AML-193 (cell line): ENCODE results near the gene SAMD11.
A peak's percentile ranks its signal among the peaks of the same experiment; 100 is the strongest.
"Not testable (repeated sequence)": the region's sequence is repeated elsewhere in the genome, so short reads cannot be mapped to it uniquely, and the experiment has no call there.

Experiments used
- DNase-seq, 2 experiments: peaks; one replicate each; lab custom pipeline; 2025; lab: John Stamatoyannopoulos, UW

SAMD11 gene

GRCh38 chr1:943545-944340, 20.0 kb downstream of the SAMD11 start:
- no peak for DNase-seq

- no peak for DNase-seq
Measured at GRCh38 chr1:944341-945325, 20.9 kb downstream of the SAMD11 start.

- DNase-seq = no peak
Measured at GRCh38 chr1:945688-946556, 22.2 kb downstream of the SAMD11 start.

GRCh38 chr1:946811-947210, 23.1 kb downstream of the SAMD11 start:
- not testable (repeated sequence) for DNase-seq

GRCh38 chr1:947958-948357, 24.2 kb downstream of the SAMD11 start:
- no peak for DNase-seq

- DNase-seq = no peak
Measured at GRCh38 chr1:950268-950667, 26.5 kb downstream of the SAMD11 start.

GRCh38 chr1:950881-951280, 27.2 kb downstream of the SAMD11 start:
- DNase-seq = no peak

GRCh38 chr1:951364-951763, 27.6 kb downstream of the SAMD11 start:
- no peak for DNase-seq

GRCh38 chr1:952201-952600, 28.5 kb downstream of the SAMD11 start:
- DNase-seq = no peak

- DNase-seq = no peak
Measured at GRCh38 chr1:952603-953002, 28.9 kb downstream of the SAMD11 start.

GRCh38 chr1:953524-954320, 30.0 kb downstream of the SAMD11 start:
- no peak for DNase-seq

GRCh38 chr1:954927-955326, 31.2 kb downstream of the SAMD11 start:
- DNase-seq = no peak

- peak in 1 of 2 experiments; percentile 15 for DNase-seq
Measured at GRCh38 chr1:955474-955873, 31.8 kb downstream of the SAMD11 start.

- DNase-seq = no peak
Measured at GRCh38 chr1:956636-957035, 32.9 kb downstream of the SAMD11 start.

GRCh38 chr1:958823-959730, 35.4 kb downstream of the SAMD11 start, which contains the start of gene NOC2L:
TSS of gene NOC2L (minus strand) at chr1:959256. CDS start at chr1:959240, 16 bp downstream.
- DNase-seq = peak; percentile 72 to 77

- no peak for DNase-seq
Measured at GRCh38 chr1:959731-960362, 36.1 kb downstream of the SAMD11 start.

- peak; percentile 35 to 42 for DNase-seq
Measured at GRCh38 chr1:960363-961131, 36.8 kb downstream of the SAMD11 start, which contains the start of gene KLHL17. TSS of gene KLHL17 (plus strand) at chr1:960584. CDS start at chr1:960694, 110 bp downstream.

GRCh38 chr1:961132-961669, 37.5 kb downstream of the SAMD11 start:
- no peak for DNase-seq
